Activated B cell treated with CpG ODN at 0.5 μM for 24 hours (primary cell): ENCODE results near the gene KHDRBS1. TPM values are rescaled to one million over a fixed set of nuclear protein-coding genes. Genes with fewer than 3 reads are reported as not detected.

Source experiments
- ATAC-seq: fragments of 200-7000 bp; cut with Tn5 transposase; one replicate; pipeline ENCODE4 v1.10.0; 2021; ENCODE audit warnings: low read depth, mild to moderate bottlenecking, moderate library complexity
- CTCF ChIA-PET: fragments of 350-600 bp; sonication (Branson Sonifier 250); formaldehyde crosslinking; loops from one replicate; lab custom pipeline; 2021; ENCODE audit warnings: antibody characterized with exemption; lab: Charles Lee
- POLR2A ChIA-PET: fragments of 350-600 bp; sonication (Branson Sonifier 250); formaldehyde crosslinking; loops from one replicate; lab custom pipeline; 2021; ENCODE audit warnings: antibody characterized with exemption; lab: Charles Lee
- DNase-seq: peaks from one replicate; pipeline ENCODE4 v3.0.0; 2022
- H3K27ac Mint-ChIP-seq: one replicate; pipeline ENCODE4 v1.8.0; 2020; ENCODE audit warnings: mixed read lengths
- H3K27me3 Mint-ChIP-seq: one replicate; pipeline ENCODE4 v1.8.0; 2021; ENCODE audit warnings: mixed read lengths
- H3K36me3 Mint-ChIP-seq: one replicate; pipeline ENCODE4 v1.8.0; 2021; ENCODE audit warnings: low read depth, mixed read lengths
- H3K4me1 Mint-ChIP-seq: one replicate; pipeline ENCODE4 v1.8.0; 2021; ENCODE audit warnings: mixed read lengths
- H3K4me3 Mint-ChIP-seq: one replicate; pipeline ENCODE4 v1.8.0; 2020; ENCODE audit warnings: mild to moderate bottlenecking, mixed read lengths
- H3K9me3 Mint-ChIP-seq: one replicate; pipeline ENCODE4 v1.8.0; 2020; ENCODE audit warnings: mixed read lengths
- intact Hi-C: fragments of 100-400 bp; cut with micrococcal nuclease; formaldehyde crosslinking; loops from one replicate; pipeline ENCODE4 v1.15.1; 2024
- total RNA-seq: library from RNA; stranded (reverse); gene quantifications from 2 replicates; pipeline ENCODE4 v1.2.3, GENCODE V29; 2022
- TF ChIP-seq, protein P1 (sequence below): fragments of 200-600 bp; IDR thresholded peaks from one replicate; pipeline ENCODE4 v1.8.0; 2022; ENCODE audit warnings: antibody characterized with exemption, mild to moderate bottlenecking

KHDRBS1 gene
- total RNA-seq, 1 donor from 2014 or later: 152 TPM

GRCh38 chr1:31984419-31985347 lies 29.0 kb upstream of the KHDRBS1 start:
- CTCF ChIA-PET: interaction anchor here (1.2 to 2.8 kb wide), 3 partner anchors 19 to 46 kb away, joined by 4 to 11 read pairs (median 4); partner anchors contain the start of gene PTP4A2
- POLR2A ChIA-PET: interaction anchor here (0.6 to 1.1 kb wide), 4 partner anchors 29 to 161 kb away, joined by 3 to 7 read pairs (median 4); partner anchors contain the start of gene KHDRBS1
- intact Hi-C loops: loop anchor here (2.0 kb wide), 1 partner anchor 18 kb away; no protein-coding TSS in a partner anchor
- Mint-ChIP-seq H3K36me3 (no peaks in the 10 kb centered on the region), H3K9me3 (no peaks in the 10 kb centered on the region), H3K4me1 (peaks cover 50% of the 10 kb centered on the region), H3K27ac (peak overlapping the region; percentile 82), H3K4me3 (peak overlapping the region; percentile 35), H3K27me3 (no peaks in the 10 kb centered on the region)
- TF ChIP-seq, protein P1, sequence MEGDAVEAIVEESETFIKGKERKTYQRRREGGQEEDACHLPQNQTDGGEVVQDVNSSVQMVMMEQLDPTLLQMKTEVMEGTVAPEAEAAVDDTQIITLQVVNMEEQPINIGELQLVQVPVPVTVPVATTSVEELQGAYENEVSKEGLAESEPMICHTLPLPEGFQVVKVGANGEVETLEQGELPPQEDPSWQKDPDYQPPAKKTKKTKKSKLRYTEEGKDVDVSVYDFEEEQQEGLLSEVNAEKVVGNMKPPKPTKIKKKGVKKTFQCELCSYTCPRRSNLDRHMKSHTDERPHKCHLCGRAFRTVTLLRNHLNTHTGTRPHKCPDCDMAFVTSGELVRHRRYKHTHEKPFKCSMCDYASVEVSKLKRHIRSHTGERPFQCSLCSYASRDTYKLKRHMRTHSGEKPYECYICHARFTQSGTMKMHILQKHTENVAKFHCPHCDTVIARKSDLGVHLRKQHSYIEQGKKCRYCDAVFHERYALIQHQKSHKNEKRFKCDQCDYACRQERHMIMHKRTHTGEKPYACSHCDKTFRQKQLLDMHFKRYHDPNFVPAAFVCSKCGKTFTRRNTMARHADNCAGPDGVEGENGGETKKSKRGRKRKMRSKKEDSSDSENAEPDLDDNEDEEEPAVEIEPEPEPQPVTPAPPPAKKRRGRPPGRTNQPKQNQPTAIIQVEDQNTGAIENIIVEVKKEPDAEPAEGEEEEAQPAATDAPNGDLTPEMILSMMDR: no peak
- DNase-seq (no peak), ATAC-seq (peak; percentile 9)

DNA sequence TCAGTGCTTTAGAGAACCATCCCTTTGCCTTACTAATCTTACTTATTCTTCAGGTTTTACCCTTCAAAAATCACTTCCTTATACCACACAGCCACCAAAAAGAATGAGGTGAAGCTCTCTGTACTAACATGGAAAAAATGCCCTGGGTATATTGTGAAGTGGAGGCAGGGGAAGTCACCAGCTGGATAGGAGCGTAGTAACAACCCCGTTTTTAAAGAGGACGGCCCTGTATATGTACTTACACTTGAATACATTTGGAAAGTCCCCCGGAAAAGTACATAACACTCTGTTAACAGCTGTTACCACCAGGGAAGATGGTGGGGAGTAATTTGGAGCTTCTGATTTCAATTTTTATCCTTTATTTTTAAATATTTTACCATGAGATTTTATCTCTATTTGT lies 28.2 kb upstream of the KHDRBS1 start:
- peak overlapping the region; percentile 82 for H3K27ac Mint-ChIP-seq
- DNase-seq (no peak), ATAC-seq (peak; percentile 79)
- H3K9me3 Mint-ChIP-seq: no peaks in the 10 kb centered on the region
- H3K4me1 Mint-ChIP-seq: peaks cover 50% of the 10 kb centered on the region
- no peaks in the 10 kb centered on the region for H3K27me3 Mint-ChIP-seq
- TF ChIP-seq, protein P1: no peak
- peak overlapping the region; percentile 22 for H3K4me3 Mint-ChIP-seq
- ChIA-PET CTCF (interaction anchor here (1.2 to 2.8 kb wide), 3 partner anchors 18 to 47 kb away, joined by 4 to 11 read pairs (median 4); partner anchors contain the start of gene PTP4A2), POLR2A (interaction anchor here (0.7 to 1.1 kb wide), 3 partner anchors 28 to 161 kb away, joined by 3 to 7 read pairs (median 6); partner anchors contain the start of gene KHDRBS1)
- intact Hi-C loops: loop anchor here (2.0 kb wide), 1 partner anchor 17 kb away; no protein-coding TSS in a partner anchor
- H3K36me3 Mint-ChIP-seq: no peaks in the 10 kb centered on the region

DNA sequence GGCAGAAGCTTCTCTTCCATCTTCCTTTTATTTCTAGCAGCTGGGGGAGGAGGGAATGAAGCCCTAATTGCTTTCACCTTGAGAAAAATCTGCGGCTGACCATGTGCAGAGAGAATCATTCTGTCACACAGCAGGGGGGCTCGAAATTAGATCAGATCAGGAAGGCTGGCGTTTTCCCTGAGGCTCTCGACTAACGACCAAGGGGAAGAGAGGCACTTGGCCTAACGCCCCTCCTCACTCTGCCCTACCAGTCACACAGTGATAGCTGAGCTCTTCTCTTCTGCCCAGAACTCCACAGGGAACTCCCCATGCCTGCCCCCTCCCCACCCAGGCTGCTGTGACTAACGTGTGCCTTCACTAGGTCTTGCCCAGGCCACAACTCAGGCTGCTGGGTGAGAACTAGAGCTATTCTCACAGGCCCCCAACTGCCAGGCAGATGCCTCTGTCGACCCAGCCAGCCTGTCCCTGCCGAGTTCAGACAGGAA lies 26.5 kb upstream of the KHDRBS1 start:
- POLR2A ChIA-PET: interaction anchor here (0.6 to 1.1 kb wide), 2 partner anchors 27 to 92 kb away, joined by 3 to 4 read pairs; no protein-coding TSS in a partner anchor
- intact Hi-C loops: no loop called here
- TF ChIP-seq, protein P1: no peak
- no peak for ATAC-seq
- no peak for DNase-seq
- Mint-ChIP-seq H3K27ac (no peak overlapping the region), H3K4me1 (peaks cover 33% of the 10 kb centered on the region), H3K36me3 (no peaks in the 10 kb centered on the region), H3K9me3 (no peaks in the 10 kb centered on the region), H3K27me3 (no peaks in the 10 kb centered on the region), H3K4me3 (no peak overlapping the region)
- CTCF ChIA-PET: interaction anchor here (1.5 to 2.8 kb wide), 2 partner anchors 16 to 23 kb away, joined by 3 to 11 read pairs; no protein-coding TSS in a partner anchor

- H3K36me3 Mint-ChIP-seq: no peaks in the 10 kb centered on the region
- H3K4me3 Mint-ChIP-seq: no peak overlapping the region
- TF ChIP-seq, protein P1: no peak
- H3K27me3 Mint-ChIP-seq: no peaks in the 10 kb centered on the region
- intact Hi-C loops: no loop called here
- POLR2A ChIA-PET: interaction anchor here (0.8 kb wide), 1 partner anchor 101 kb away, joined by 6 read pairs; no protein-coding TSS in a partner anchor
- DNase-seq (no peak), ATAC-seq (no peak)
- peaks cover 14% of the 10 kb centered on the region for H3K4me1 Mint-ChIP-seq
- CTCF ChIA-PET: no interaction called here
- H3K27ac Mint-ChIP-seq: no peak overlapping the region
- no peaks in the 10 kb centered on the region for H3K9me3 Mint-ChIP-seq
Observed at GRCh38 chr1:31989964-31990363, 23.7 kb upstream of the KHDRBS1 start.
